NCI-H2107 (cell line): ENCODE data around the gene BOD1.

Experiments
- DNase-seq: peaks from one replicate; lab custom pipeline; 2025; lab: John Stamatoyannopoulos, UW

The BOD1 gene

DNA sequence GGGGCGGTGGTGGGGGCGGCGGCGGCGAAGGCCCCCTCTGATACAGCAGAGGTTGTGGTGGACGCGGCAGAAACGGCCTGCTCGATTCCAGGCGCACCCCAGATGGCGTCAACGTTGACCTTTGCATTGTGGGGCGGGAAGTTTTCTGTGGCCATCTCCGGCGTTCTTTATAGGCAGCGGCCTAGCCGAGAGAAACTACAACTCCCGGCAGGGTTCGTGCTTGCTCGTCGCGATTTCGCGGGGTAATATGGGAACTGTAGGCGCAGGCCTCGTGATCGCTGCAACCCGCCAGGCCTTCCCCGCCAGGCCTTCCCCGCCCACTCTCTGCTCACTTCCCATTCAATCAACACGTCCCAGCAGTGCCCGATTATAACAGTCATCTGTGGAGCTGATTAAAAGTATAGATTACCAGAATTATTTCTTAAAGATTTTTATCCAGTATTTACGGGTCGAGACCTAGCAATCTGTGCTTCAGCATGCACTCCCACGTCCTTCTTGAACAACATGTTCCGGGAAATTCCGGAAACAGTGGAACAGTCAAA lies at the start of gene BOD1:
Gene BOD1, minus strand, starts transcription at position 74 of the 542 bp plus-strand sequence. CDS start 214 bp downstream, outside the sequence.
- DNase-seq = peak; percentile 79

DNA sequence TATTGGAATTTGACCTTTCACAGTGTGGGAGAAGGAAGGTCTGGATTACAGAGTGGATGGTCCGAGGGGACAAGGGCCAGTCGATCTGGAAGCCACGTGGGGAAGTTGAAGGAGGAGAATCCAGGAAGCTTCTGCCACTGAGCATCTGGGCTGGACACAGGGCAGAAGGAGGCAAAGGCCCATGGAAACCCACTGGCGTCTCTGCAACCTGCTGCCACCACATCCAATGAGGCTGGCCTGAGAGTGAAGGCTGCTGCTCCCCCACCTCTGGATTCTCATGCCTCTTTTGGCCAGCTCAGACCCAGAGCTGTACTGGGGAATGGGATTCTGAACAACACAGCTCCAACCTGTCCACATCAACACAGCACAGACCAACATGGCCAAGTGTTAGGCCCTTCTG lies 48.9 kb upstream of the BOD1 start:
- no peak for DNase-seq

DNA sequence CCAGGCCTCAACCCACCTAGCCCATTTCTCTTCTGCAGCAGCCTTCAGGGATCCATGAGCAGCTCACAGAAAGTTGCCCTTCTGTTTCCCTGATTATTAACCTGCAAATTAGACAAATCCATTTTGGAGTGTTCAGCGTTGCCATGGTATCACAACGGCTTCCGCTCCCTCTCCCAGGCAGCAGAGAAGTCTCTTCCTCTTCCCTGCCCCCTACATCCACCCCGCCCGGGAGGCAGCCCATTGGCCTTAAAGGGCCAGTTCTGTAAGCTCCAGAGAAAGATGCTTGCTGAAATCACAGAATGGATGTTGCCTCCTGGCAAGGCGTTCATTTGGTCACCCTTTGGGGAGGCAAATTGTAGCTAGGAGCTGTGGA lies 47.7 kb upstream of the BOD1 start:
- no peak for DNase-seq

DNA sequence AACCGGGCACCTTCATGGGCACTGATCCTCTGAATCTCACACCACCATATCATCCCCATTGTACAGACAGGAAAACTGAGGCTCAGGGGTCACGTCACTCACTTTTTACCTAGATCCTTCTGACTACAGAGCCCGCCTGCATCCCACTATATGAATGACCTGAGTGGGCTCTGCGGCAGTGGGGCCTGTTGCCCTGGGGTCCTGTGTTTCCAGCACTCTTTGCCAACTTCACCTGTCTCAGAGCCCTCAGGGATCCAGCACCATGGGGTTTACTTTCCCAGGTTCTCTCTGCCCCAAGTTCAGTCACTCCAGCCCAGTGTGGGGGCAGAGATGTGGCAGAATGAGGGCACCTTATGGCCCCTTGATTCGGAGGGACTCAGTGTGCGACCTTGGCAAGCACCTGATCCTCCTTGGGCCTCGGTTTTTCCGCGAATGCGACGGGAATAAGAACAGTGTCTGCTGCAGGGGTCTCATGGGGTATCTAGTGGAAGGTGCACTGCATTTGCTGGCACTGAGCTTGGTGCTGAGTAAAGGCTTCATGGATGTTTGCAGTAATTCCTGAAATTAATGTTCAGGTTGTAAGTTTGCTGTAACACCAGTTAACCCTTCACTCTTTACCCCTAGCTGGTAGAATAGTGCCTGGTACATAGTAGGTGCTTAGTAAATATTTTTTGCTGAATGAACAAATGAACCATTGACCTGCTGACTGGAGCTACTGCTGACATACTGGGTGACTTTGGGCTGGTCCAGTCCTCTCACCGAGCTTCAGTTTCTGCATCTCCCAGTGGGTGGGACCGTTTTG lies 47.1 kb upstream of the BOD1 start:
- no peak for DNase-seq

DNA sequence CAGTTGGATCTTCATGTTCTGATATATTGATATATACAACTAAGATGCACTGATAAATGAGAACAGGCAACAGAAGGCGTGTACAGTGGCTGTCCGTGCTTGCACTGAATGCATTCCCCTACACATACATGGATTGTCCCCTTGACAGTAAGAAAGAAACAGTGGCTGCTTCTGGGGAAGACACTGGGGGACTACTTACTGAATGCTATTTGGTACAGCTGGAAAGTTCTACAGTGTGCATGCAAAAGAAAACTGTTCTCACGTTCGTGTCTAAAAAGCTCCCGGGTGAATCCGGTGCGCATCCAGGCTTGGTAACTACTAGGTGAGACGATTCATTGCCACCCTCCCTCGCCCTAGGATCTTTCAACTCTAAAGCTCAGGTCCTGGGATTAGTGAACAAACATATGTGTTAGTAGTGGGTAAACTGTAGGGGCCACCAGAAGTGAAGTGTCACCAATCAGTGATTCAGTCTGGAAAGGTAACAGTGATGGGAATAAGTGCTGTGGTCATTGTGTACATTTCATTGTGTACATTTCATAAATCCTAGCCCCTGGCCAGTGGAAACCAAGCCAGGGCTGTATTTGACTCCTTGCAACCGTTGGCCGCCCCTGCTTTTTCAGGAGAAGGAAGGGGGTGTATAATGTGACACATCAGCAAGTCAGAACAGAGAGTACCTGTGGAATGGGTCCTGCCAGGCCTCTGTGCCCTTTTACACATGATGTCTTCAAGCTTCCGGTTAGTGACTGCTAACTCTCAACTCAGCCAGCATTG lies 46.3 kb upstream of the BOD1 start:
- no peak for DNase-seq

DNA sequence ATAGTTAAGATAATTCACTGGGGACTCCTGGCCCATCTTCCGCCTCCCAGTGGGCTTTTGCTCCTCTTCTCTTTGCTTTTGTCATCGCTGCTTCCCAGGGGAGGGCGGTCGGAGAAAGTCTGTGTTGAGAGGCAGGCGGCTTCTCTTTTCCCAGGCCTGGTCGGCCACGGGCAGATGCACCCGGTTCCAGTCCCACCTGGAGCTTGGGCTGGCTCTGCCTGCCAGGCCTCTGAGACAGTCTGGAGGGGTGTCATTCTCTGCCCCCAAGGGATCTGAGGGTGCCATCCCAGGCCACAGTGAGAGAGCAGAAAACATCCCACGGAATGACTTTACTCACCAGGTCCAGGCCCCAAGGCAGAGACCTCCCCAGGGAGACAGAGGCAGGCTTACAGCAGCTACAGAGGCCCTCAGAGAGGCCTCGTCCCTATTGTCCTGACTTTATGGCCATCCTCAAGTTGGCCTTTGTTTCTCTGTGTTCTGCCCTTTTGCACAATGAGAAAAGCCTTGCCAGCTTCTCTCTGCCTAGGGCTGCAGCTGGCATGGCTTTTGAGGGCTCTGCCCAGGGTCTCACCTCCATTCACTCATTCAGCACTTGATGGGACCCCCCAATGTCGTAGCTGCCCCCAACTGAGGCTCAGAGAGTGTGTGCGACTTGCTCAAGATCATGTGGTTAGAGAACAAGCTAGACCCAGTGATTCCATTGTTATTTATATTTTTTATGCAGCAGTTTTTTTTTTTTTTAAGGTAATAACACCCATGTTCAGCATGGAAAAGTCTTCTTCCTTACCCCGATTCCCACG lies 44.2 kb upstream of the BOD1 start:
- DNase-seq = no peak

DNA sequence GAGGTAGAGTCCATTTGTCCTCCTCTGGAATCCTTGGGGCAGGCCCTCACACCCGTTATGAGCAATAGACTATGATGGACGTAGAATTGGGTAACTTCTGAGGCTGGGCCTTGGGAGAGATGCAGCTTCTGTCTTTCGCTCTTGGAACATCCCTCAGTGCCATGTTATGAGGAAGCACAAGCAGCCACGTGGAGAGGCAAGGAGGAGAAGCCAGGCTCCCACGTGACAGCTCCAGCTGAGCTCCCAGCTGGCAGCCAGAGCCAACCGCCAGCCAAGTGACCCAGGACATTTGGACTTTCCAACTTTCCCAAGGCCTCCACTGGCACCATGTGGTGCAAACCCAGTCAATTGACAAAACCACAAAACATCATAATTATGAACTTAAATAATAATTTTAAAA lies 43.0 kb upstream of the BOD1 start:
- no peak for DNase-seq

DNA sequence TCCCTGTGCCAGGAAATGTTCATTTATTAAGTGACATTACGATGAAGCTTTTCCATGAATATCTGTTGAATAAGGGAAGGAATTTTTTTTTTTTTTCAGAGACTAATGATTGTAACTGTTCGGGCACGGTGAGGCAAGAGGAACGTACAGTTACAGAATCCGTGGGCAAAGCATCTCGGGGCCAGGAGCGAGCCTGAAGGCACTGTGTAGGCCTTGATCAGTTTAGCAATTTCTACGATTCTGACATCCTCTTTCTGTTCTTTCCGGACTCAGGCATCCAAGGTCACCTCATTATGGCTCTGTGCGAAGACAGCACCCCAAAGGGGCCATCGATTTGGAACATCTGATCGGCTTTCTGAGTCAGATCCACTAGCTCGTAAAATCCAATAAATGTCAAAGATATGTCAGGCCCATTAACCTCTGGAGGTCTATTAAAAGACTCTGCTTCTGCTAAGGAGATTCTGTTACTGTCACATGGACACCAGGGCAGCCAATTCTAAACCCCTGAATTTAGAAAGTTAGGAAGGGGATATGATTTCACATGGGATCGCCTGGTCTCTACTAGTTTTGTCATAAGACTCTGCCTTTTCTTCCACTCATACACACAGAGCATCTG lies 41.4 kb upstream of the BOD1 start:
- DNase-seq = no peak

DNA sequence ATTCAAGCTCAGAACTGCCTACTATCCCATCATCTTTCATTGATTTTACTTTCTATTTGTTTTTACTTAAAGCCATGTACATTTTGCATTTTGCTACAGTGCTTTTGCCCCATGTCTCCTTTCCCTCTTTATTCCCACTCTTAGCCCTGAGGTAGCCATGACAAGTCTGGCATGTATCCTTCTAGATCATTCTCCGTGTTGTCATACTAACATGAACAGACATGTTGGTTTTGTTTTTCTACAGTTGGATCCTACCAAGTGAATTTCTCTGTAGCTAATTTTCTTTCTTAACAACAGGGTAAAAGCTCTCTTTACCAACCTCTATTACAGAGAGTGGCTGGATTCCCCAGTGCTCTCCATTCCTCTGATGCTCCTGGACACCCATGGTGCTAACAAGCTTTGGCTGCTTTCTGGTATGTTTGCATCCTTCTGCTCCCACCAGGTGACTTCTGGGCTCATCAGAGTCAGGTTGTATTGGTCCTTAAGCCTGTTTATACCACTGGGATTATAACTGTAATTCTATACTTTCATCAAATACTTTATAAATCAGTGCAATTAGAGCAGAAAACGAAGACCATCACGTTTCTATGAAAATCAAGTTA lies 38.8 kb upstream of the BOD1 start:
- DNase-seq = no peak

DNA sequence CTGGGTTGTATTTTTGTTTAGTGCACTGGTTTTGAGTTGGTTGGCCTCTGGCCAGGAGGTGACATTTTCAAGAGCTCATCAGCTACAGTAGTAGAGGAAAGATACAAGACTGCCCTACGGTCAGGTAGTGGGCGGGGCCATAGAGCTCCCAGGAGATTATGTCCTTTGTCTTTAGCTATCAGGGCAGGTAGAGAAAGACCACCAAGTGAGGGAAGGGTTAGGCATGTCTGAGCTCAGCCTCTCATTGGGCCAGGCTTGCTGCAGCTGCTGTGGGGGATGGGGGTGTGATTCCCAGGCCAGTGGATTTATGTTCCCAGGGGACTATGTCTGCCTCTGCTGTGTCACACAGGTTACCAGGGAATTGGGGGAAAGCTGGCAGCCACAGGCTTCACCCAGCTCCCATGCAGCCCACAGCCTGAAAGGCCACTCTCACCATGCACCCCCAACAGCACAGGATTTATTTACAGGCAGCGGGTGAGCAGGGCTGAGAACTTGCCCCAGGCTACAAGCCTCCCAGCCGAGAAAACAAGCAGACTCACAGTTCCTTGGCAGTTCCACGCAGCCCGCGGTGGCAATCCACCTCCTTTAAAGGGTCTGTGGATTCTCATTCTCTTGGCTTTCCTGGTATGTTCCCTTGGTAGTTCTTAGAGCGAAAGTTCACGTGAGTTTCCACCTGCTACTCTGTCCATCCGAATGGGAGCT lies 37.5 kb upstream of the BOD1 start:
- no peak for DNase-seq

DNA sequence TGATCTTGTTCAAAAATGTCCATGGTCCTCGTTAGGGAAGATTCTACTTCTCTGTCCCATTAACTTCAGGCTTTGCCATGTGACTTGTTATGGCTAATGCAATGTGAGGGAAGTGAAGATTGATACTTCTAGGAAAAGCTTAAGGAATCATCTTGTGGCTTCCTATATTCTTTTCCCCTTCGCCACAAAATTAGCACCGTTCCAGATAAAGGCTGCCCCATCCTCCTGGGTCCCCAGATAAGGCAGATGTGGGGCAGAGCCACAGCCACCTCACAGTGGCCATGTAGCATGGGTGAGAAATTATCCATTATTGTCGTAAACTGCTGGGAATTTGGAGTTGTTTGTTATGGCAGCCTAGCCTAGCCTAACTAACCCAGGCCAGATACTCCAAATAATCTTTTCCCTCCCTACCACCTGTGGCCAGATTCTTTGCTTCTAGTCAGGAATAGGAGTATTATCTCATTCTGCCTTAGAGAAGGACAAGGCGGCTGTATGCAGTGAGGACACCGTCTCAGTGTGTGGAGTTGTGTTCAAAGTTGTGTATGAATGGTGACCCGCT lies 31.9 kb upstream of the BOD1 start:
- no peak for DNase-seq

DNA sequence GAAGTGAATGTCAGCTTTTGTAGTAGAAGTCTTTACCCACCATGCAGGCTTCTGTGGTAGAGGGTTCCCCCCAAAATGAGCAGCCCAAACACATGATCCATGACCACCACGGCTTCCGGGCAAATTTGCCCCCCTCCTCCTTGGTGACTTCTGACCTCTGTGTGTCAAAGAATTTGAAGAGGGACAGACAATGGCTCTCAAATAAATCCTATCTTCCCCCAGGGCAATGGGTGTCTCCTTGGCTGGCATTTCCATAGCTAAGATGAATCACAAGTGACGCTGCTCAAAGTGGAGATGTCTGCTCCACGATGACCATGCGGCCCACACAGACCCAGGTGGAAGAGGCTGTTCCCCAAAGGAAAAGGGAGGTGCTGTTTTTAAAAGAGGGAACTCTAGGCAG lies 30.2 kb upstream of the BOD1 start:
- DNase-seq = no peak

DNA sequence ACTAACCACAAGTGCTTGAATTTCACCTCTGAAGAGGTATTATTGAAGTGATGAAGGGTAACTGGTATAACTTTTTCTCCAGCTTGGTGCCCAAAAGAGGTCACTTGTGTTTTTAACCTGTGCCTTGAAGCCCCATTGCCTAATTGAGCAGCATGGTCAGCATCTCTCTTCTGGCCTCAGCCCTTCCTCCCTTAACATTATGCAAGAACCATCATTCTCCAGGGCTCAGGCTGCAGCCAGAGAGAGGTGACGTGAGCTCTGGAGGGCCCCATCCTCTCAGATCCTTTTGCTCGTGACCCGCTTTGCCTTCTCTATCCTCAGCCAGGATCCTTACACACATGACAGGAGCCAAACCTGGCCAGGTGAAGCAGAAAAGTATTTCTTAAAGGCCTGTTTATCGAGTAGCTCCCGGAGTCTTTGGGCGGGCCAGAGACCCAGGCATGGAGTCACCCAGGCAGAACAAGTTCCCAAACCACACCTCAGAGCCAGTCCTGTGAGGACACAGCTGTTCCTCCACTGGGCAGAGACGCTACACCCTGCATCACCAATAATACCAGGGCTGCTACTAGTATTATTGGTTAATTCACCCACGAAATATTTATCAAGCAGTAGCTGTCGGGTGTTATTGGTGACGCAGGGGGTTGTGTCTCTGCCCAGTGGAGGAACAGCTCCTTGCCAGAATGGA lies 29.6 kb upstream of the BOD1 start:
- DNase-seq = no peak

DNA sequence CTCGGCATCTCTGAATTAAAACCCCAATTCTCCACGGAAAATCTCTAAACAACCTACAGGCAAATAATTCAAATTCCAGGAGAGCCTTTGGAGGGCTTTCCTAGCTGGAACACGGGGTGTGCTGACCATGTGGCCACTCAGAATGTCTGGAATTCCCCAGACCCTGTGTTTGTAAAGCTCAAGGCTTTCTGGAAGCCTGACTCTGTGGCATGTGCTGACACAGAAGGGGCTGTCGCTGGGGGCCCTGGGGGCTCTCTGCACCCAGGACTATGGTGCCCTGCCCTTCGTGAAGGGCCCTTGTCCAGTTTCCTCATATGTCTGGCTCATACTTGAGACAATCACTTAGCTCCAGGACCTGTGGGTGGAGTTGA lies 29.0 kb upstream of the BOD1 start:
- DNase-seq = no peak

DNA sequence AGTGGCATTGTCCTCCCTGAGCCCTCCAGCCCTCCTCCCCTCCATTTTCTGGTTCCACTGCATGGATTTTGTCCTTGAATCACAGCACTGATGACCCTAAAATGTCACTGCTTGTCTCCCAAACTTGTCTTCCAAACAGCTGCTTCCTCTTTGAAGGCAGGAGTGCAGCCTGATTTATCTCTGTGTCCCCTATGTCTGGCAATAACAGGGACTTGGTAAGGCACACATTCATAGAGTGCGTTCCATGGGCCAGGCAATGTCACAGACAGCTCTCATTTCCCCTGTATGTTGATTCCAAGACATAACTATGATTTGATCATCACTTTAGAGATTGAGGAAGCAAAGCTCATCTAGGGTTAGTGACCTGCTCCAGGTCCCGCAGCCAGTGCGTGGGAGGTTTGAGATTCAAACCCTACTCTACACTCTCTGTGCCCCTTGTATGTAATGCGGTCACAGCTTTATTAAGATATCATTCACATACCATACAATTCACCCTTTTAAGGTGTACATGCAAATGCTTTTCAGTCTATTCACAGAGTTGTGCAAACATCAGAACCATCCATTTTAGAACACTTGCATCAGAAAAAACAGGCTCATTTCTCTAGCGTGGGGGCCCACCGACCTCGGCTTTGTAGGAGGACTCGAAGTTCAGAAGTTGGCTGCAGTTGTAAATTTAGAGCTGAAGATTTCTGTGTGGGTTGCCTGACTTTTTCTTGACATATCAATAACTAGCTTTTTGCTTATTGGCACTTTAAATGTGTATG lies 28.4 kb upstream of the BOD1 start:
- DNase-seq = no peak

DNA sequence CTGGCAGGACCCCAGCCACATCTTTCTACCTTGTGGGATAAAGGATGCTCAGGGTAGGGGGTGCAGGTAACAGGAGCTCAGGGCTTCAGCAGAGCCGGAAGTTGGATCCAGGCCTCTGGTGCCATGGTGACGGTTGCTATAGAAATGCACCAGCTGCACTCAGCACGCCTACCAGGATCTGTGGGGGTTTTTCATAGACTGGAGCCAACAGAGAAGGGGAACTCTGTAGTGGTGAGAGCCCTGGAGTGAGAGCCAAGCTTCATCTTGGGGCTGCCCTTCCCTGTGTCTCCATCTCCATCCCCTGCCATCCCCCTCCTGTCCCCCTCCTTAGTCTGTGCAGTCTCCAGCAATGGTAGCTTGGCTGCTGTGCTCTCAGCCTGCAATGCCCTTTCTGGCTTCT lies 27.5 kb upstream of the BOD1 start:
- DNase-seq = peak; percentile 2

DNA sequence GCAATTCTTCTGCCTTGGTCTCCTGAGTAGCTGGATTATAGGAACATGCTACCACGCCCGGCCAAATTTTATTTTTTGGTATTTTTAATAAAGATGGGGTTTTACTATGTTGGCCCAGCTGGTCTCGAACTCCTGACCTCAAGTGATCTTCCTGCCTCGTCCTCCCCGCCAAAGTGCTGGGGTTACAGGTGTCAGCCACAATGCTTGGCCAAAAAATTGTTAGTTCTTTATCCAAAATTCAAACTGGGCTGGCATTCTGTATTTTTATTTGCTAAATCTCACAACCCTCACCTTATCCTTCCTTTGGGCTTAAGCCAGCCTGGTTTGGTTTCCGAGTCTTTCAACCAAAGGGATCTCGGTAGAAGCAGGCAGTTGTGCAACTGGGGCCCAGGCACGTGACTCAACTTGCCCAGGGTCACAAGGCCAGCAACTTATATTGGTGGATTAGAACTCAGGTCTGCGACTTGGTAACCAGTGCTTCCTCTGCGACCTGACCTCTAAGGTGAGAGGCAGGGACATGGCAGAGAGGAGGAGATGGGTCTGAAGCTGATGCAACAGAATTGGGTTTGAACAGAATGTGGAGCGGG lies 26.5 kb upstream of the BOD1 start:
- no peak for DNase-seq

DNA sequence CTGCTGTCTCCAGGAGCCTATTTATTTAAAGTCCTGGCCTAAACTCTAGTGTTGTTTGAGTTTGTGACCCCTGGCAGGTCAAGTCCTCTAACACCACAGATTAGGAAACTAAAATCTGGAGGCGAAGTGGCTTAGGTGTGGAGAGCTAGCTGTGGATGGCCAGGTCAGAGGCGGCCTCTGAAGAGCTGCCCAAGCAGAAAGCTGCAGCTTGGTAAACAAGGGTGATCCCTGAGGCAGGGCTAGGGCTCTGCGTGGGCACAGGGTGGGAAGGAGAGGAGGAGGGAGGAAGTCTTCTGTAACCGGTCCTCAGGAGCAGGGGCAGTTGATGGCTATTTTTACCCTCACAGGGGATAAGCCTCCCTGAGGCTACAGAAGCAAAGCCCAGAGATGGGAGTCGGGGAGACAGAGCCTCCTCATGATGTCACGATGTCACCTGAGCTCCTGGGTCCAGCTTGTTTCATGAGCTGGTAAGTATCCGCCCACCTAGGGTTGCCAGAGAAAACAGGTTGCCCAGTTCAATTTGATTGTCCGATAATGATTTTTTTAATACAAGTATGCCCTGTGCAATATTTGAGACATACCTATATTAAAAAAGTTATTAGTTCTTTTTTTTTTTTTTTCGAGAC lies 25.9 kb upstream of the BOD1 start:
- no peak for DNase-seq
